Lower leg skin (tissue), 4 donors: ENCODE results near the gene CAPN2. TPM values are rescaled to one million over a fixed set of nuclear protein-coding genes. Genes with fewer than 3 reads are reported as not detected.

Experiments used
- DNase-seq, 2 donors: peaks; one replicate each; pipeline ENCODE4 v3.0.0-alpha.2; 2019; ENCODE audit warnings: low spot score in 2 of 2
- H3K4me3 ChIP-seq: fragments of 200-600 bp; sonication (generic); 2 replicates; pipeline ENCODE4 v1.5.1; 2017; ENCODE audit warnings: mild to moderate bottlenecking, low read depth; ENCODE audit not compliant: poor library complexity, severe bottlenecking
- CTCF ChIP-seq, 3 donors: fragments of 450-650 bp; IDR thresholded peaks; one replicate each; pipeline ENCODE4 v1.5.1; 2016; ENCODE audit warnings: antibody characterized with exemption in 3 of 3, mild to moderate bottlenecking in 3 of 3, moderate library complexity in 2 of 3
- POLR2A ChIP-seq, 2 donors: fragments of 450-650 bp; IDR thresholded peaks; one replicate each; pipeline ENCODE4 v1.6.1; 2016 to 2017; ENCODE audit warnings: antibody characterized with exemption in 2 of 2, mild to moderate bottlenecking in 1 of 2, moderate library complexity in 1 of 2
- WGBS, 2 donors: methylation state at CpG; one replicate each; pipeline ENCODE4 v1.1.5; 2018; 5-methylcytosine and 5-hydroxymethylcytosine counted together
- intact Hi-C: fragments of 100-400 bp; cut with DNase I; formaldehyde crosslinking; loops from one replicate; pipeline ENCODE4 v1.15.0; 2023; ENCODE audit warnings: low total_unique reads
- total RNA-seq, 4 donors: library from RNA; depleted of rRNA; stranded (reverse); fragments of >200 nt; gene quantifications; one replicate each; pipeline ENCODE4 v1.1.0, GENCODE V29; 2016

CAPN2 gene
- total RNA-seq, 4 donors from 2014 or later, result 33.7 to 73.3 (median 47.2) TPM

DNA sequence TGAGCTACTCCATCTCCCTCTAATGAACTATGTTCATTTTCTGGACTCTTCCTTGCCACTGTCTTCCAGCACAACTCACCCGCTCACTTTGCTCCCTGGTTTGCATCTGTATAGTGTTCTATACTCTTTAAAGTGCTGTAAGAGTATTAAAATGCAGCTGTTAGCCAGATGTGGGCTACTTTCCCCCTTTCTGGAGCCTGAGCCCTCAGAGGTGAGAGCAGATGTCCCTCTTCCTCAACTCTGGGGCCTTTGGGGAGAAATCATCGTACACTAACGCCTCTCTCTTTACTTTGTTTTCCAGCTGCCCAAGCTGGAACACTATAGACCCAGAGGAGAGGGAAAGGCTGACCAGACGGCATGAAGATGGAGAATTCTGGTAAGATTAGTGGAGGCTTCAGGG is 39.4 kb downstream of the CAPN2 start:
- intact Hi-C loops, result no loop called here
- TF ChIP-seq POLR2A (IDR thresholded peaks at IDR 0.05), result no peak
- TF ChIP-seq CTCF (IDR thresholded peaks at IDR 0.05), result no peak
- DNase-seq, result no peak
- H3K4me3 ChIP-seq, result no peak overlapping the region
- WGBS, 2 donors, result 88 to 89% methylated on average over 4 of the region's 4 CpGs

- TF ChIP-seq CTCF (IDR thresholded peaks at IDR 0.05) (no peak), POLR2A (IDR thresholded peaks at IDR 0.05) (no peak)
- DNase-seq, result no peak
- WGBS, 2 donors, result 81 to 87% methylated on average over 15 of the region's 15 CpGs
- no peak overlapping the region for H3K4me3 ChIP-seq
- intact Hi-C loops, result no loop called here
Observed at GRCh38 chr1:223752721-223753515, 40.6 kb downstream of the CAPN2 start.

GRCh38 chr1:223754681-223755431 is 42.5 kb downstream of the CAPN2 start:
- 92 to 94% methylated on average over 17 of the region's 17 CpGs for WGBS, 2 donors
- DNase-seq, result no peak
- TF ChIP-seq CTCF (IDR thresholded peaks at IDR 0.05) (no peak), POLR2A (IDR thresholded peaks at IDR 0.05) (no peak)
- intact Hi-C loops, result no loop called here
- no peak overlapping the region for H3K4me3 ChIP-seq

GRCh38 chr1:223755432-223755792 is 43.1 kb downstream of the CAPN2 start:
- TF ChIP-seq CTCF (IDR thresholded peaks at IDR 0.05) (no peak), POLR2A (IDR thresholded peaks at IDR 0.05) (no peak)
- WGBS, 2 donors, result 91 to 95% methylated on average over 9 of the region's 9 CpGs
- DNase-seq, result no peak
- intact Hi-C loops, result no loop called here
- no peak overlapping the region for H3K4me3 ChIP-seq

- no peak overlapping the region for H3K4me3 ChIP-seq
- TF ChIP-seq CTCF (IDR thresholded peaks at IDR 0.05) (no peak), POLR2A (IDR thresholded peaks at IDR 0.05) (no peak)
- WGBS, 2 donors, result 70 to 86% methylated on average over 13 of the region's 13 CpGs
- no peak for DNase-seq
- intact Hi-C loops, result no loop called here
Observed at GRCh38 chr1:223755992-223756775, 43.8 kb downstream of the CAPN2 start.
